Measurements from ENCODE around the gene DPYD.

Gene DPYD

DNA sequence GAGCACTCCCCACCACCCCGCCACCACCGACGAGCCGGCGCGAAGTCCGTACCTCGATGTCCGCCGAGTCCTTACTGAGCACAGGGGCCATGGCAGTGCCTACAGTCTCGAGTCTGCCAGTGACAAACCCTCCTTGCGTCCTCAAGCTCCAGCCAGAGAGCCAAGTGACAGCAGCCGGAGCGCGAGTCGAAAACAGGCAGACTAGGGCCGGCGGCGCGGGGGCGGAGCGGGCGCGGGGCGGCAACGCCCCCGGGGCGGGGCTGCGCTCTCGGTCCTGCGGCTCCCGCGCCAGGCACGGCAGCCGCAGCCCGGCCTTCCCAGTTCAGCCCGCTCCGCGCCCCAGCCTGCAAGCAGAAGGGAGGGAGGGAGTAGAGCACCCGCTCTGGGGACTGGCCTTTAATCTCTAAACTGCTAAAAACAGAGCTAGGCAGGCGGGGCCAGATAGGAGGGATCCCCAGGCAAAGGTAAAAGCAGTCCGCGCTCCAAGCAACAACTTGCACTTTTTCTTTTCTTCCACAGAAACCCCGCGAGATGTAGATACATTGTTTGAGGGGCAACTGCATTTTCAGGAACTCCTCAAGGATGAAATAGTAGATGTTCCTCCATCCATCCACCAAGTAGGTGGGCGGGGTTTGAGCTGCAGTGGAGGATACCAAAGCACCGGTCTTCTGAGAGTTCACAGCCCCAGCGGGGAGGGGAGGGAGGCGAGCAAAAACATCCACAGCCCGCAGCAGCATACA is at the start of gene DPYD:
Gene DPYD (minus strand): TSS at position 203 of the 740 bp plus-strand sequence. CDS start 112 bp downstream, at position 91.
- peak; percentile 53 for DNase-seq

DNA sequence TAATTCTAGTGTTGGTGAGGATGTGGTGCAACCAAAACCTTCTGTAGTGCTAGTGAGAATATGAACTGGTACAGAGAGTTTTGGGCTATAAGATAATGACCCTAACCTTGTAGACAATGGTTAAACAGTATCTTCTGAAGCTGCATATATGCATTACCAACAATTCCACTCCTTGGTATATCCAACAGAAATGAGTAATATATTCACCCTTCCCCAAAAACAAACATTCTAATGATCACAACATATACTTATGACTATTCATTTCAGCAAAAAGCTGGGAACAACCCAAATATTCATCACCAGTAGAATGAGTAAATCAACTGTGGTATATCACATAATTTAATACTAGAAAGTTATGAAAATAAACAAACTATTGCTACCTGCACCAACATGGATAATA is 39.6 kb upstream of the DPYD start:
- DNase-seq, result no peak

DNA sequence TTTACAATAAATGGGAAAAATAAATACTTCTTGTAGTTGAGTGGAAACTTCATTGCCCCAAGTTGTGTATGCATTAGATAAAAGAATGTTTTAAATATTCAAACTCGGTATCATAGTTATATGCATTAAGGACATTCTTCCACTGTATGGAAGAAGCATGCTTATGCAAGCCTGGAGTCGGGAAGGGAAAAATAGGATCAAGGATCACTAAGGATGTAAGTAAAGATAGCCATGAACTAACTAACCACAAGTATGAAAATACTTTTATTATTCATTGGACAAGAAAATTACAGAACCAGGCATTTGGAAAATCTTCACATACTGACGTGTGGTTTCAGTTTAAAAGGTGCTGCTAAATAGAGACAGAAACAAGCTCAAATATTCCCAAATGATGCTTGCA is 26.9 kb upstream of the DPYD start:
- DNase-seq, result no peak

DNA sequence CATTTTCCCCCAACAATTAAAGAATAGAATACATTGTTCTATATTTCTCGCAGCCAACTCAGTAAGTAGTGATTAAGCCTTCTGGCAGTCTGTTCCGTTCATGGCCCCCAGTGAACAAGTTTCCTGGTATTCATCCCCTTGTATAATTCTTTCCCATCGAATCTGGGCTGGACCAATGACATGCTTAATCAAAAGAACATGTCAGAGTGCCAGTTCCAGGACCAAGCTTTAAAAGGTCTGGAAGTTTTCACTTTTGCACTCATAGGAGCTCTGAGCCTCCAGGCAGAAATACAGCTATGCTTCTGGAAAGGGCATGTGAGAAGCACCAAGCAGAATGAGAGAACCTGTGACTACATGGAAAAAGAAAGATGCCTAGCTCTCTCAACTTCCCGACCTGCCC is 22.5 kb upstream of the DPYD start:
- DNase-seq, result no peak

DNA sequence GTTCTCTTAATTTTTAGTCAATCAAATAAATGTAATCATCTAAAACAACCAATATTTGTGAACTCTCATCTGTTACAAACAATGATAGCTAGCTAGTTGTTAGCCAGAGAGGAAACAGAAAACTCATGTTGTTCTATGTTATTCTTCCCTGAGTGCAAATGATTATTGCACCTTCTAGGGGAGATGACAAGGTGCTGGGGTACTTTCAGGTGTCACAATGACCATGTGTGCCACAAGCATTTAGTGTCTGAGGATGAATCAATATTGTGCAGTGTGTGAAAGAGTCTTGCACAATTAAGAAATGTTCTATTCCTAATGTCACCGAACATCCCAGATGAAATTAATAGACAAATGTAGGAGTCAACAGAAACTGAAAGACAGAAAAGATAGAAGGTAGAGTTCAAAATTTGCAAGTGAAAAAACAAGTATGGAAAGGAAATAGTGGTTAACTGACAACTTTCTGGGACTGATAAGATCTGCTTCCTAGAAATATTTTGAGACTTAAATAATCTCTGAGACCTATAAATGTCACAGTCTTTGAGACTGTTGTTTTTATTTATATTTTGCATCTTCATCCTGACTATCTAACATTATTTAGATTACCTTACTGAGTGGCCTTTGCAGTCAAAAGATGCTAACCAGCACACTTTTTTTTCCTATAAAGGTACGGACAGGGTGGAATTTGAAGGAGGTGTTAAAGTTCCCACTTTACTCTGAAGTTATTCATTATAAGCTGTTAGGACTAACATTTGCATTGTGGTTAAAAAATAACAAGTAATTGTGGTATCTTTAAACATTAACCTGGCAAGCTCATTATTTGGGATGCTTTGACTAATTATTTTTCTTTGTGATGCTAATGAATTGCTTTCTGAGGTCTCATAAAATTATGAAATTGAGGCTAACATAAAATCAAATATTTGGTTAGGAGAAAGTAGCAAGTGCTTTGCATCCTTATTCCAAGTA is 21.6 kb upstream of the DPYD start:
- DNase-seq, result no peak

DNA sequence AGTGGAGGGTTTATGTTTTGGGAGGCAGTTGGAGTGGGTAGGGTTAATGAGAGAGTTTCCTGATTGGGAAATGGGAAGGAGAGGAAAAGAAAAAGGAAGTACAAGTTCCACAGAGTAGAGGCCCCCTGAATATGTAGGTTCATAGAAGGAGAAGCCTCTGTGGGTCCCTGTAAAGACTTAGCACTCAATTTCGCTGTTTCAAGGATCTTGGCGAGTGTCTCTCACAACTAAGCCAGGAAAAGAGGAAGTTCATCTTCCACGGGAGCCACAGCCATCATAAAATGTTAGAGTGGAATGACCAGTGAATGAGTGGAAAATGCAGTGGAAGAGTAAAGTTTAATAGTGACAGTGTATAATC is 17.4 kb upstream of the DPYD start:
- DNase-seq, result no peak

DNA sequence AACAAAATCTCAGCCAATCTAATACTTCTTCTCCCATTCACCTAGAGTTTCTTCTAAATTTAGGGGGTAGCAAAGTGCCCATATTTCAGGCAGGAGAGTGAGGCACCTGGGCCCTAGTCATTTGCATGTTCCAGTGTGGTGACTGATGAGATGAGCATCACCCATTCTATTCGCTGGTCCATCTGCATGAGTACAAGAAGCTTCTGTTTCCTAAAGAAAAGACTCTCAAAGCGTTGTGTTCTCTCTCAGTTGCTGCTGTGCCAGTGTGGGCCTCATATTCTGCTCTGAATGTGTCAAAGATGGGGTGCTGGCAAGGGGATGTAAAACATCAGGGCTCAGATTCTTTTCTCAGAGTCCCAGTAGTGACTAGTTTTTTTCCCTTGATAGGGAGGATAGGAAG is 16.1 kb upstream of the DPYD start:
- no peak for DNase-seq

DNA sequence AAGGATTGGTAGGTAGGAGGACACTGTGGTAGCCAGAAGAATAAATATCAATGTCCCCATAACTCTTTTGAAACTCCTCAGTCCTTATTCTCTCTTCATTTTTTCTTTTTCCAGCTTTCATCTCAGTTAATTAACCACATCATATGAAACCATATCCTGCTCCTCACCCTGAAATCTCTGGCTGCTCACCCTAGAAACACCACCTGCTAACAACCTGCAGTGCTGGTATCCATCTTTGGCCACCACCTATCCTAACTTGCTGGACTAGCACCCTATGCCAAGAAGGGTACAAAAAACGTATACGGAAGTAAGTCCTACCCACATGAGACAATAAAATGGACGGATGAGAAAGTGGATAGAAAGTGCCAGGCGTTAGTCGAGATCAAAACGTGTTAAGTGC is 13.7 kb upstream of the DPYD start:
- DNase-seq, result no peak

DNA sequence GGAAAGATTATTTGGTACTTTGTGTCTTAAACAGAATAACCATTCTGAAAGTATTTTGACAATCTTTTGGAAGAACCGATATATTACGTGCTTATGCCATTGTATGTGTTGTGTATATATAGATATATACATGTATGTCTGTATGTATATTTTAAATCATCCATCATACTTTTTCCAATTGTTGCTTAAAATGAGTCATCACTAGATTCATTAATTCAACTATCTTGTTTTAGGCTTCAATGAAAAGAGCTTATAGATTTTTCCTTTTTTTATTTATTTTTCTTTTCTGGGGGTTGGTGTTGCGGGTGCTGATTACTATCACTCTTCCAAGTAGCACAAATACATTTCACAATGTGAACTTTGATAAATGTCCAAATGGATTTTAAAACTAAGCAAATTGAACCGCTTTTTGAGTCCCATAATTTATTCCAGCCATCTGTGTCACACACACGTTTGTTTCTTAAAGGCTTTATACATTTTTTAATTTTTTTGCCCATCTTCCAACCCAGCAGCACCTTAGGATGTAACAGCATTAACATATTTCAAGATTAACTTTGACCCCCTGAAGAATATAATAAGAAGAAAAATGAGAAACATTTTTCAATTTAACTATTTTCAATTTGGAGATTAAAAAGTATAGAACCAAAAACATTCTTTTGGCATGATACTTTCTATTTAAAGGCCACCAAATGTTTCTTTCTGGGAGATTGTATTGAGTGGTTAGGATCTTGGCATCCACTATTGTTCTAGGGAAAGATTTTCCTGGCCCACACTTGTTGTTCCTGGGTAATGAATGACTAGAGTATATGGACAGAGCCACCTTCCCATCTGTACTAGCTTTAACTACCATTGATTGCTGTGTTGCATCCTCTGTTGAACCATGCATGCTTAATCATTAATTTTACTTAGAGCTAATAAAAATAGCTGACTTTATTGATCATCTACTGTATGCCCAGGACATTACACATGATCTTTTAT is 9.3 kb upstream of the DPYD start:
- DNase-seq, result no peak

DNA sequence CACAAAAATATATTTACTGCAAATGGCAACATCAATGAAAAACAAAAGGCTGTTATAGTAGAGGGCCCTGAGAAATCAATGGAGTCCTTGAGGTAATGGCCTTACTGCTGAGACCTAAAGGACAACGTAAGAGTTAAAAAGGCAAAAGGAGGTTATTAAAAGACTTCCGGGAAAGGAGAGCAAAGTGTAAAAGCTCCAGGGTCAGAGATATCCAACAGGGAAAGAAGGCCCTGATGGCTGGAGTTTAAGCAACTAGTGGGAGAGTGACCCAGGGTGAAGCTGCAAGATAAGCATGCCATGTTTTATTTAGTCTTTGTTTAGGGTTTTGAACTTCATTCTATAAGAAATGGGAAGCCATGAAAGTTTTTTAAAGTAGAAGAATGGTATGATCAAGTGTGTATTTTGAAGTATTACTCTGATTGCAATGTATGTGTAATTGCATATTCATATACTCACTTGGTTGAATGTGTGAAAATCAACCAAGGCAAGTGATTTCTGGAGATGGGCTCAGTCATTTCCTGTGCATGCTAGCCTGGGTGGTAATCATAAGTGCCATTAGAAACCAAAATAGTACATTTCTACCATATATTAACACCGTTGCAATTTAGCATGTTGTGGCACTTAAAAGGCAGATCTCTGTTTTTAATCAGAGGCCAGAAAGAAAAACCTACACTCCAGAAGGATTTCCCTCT is 5.3 kb upstream of the DPYD start:
- DNase-seq, result no peak

DNA sequence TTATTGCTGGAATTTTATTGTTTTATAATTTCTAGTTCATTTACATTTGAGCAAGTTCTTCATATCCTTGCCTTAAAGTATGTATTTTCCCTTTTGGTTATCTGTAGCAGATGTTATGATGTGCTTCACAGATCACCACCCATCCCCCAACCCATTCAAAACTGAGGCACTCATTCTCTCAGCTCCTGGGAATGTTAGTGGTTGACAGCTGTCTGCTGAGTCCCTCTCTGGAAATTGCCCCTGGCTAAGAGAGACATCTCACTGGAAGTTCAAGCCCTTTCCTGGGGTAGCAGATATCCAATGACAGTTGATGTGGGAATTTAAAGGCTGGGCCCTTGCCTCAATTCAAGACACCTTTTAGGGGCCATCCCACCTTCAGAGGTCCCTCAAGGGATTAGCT is 4.3 kb upstream of the DPYD start:
- no peak for DNase-seq

DNA sequence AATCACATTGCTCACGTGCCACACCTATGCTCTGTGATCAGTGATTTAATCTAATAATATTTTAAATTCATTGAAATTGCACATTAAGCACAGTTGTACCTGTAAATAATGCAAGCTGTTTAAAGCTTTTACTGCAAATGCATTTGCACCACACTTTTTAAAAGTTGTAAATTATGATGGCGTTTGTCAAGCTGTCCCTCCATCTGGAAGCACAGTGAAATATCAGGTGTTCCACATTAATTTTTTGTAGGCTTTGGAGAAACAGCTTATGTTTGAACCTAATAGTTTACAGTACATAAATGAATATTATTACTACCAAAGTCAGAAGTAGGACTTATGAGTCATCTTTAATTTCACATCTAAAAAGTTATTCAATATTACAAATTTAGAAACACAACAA is 3.0 kb upstream of the DPYD start:
- DNase-seq, result no peak

DNA sequence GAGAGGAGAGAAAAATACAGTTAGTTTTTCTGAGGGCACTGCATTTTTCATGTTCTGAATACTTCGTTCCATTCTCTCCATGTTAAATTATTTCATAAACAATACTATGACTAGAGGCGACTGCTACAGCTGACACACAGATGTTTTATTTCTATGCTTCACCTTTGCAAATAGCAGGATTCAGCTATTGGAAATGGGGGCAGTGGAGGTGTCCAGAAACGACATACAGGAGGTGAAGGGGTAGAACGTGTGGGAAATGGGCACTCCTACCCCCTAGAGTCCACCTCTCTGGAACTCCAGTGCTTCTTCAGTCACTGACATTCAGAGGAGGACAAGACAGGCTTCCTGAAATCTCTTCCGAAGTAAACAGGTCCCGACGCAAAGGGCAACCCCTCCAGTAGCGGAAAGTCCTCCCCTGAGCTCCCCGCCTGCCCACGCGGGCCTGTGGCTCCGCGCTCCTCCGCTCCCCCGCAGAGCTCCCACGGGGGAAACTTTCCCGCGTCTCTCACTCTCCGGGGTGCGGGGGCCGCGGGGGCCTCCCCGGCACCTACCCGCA is 480 bp downstream of the DPYD start:
- DNase-seq, result no peak

DNA sequence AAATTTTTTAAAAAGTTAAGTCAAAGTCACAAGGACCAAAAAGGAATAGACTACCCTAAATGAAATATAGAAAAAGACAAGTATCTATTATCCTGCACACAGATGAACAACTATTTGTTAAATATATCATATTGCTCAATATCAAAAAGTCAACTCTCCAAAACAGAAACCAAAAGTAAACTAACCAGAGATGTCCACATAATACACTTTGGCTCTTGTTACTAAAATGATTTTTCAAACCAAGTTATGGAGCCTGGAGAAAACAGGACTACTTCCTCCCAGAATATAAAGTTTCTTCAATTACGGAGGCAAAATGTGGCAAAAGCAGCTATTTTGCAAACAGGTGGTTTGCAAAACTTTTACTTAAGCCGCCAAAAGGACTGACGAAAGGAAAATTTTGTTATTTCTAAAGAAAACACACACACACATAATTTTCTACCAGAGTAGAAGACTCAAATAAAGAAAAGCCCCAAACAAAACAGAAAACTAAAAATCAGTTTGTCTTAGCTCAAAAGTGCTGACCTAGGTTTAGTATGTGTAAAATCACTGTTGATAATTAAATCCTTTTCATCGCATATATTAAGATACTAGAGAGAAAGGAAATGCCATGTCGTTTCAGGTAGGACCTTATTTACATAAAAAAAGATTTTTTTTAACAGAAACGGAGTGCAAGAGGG is 1.1 kb downstream of the DPYD start:
- no peak for DNase-seq

DNA sequence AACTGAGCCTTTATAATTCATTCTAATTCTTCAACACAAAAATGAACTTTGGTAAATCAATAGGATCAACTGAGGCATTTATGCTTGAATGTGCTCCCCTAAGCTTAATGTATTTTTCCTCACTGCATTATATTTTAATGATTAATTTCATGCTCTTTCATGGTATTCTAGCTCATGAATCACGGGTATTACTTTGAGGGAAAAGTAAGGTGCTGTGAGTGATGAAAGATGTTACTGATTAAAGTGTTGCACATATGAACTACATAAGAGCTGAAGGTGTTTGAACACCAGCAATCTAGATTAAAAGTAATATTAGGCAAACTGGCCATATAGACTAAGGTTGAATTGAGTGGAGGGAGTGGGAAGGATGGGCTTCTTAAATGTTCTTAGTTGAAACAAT is 1.9 kb downstream of the DPYD start:
- DNase-seq, result no peak

DNA sequence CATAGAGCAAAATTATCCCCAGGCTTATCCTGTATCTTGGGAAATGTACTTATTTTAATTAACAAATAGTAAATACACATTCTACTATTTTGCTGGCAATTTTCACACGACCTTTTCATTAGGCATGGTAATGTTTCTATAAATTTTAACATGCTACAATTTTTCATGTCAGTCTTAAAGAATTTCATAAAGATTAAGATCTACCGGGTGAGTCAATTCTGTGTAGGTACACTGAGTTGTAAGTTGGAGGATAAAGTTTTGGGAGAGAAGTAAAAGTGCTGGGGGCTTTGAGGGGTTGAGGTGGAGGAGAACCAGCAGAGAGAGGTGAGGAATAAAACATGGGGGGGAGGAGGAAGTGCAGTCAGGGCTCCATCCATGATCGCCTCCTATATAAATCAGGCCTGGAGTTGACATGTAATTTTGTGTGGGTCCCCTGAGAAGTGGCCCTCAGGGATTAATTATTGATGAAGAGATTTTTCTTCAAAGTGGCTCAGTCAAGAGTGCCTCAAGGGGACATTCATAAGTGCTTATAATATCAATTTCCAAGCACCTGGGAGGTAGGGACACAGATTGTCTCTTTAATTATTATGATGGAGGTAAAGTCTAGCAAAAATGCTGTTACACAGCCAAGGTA is 7.2 kb downstream of the DPYD start:
- DNase-seq, result no peak

DNA sequence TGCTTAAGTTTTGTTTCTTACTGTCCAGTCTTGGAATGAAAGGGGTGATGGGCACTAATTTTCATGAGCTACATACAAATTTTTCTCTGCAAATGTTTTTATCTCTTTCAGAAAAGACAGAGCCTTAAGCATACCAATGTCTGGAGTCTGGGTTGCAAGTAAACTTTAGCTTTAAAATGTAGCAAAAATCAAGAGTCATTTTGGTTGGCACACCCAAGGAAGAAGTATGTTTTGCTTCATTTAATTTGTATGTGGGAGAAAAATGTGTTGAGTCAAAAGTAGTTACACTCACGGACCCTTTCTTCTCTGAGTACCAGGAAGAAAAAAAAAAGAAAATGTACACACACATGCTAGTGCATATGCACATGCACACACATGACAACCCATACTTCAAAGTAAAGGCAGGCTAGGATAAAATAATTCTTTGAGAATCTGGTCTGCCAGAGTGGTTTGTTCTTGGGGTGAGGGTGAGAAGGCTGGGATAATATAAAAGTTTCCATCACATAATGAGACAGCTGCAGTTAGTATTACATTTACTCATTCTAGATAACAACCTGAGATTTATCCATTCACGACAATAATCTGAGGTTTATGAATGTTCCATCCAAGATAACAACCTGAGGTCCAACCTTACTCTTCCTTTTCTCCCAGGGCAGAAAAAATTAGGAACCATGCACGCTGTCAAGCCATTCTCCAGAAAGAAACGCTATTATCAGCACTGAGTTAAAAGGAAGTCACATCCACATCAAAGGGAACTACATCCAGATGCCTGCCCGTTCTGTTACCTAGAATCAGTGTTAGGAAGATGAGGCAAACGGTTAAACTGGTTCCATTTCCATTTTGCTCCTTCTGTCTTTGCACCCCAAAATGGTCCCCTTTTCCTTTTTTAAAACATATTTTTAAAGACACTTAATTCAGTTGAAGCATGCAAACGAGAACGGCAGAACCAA is 9.3 kb downstream of the DPYD start:
- no peak for DNase-seq

DNA sequence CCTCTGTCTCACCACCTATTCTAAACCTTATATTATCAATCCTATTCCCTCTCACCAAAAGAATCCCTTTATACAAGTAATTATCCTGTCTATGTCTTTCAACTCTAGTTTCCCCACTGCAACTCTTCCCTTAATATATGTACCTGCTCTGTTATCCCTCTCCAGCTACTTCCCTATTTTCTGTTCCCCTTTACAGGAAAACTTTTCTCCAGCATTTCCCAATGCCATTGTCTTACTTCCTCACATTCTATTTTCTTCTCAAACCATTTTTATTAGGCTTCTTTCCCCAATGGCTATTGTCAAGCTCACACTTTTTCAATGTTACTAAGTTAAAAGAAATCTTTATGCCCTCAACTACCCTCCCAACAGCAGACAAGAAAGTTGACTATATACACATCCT is 11.6 kb downstream of the DPYD start:
- no peak for DNase-seq

DNA sequence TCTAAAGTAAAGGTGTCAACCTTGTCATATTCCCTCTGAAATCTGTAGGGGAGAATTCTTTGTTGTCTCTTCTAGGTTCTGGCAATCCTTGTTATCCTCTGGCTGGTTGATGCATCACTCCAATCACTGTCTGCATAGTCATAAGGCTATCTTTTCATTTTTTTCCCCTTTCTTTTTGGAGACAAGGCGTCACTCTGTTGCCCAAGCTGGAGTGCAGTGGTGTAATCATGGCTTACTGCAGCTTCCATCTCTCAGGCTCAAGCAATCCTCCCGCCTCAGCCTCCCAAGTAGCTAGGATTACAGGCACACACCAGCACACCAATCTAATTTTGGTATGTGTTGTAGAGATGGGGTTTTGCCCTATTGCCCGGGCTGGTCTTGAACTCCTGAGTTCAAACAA is 12.9 kb downstream of the DPYD start:
- DNase-seq, result no peak
